Measurements from ENCODE around the gene NEURL3. TPM values are rescaled to one million over a fixed set of nuclear protein-coding genes. Genes with fewer than 3 reads are reported as not detected.

NEURL3 gene
- total RNA-seq (ENCODE audit: low replicate concordance) = 0.08 TPM in 1 of 2 replicates, not detected in the other

GRCh38 chr2:96505231-96505889 lies at the start of gene NEURL3:
NEURL3 (minus strand) TSS chr2:96505357; CDS start chr2:96505286, 71 bp downstream.

GRCh38 chr2:96536445-96537065 lies 31.4 kb upstream of the NEURL3 start, which contains the start of gene ARID5A:
ARID5A (plus strand) TSS chr2:96536752; CDS start chr2:96536827, 75 bp downstream.

Other genes starting within 250 kb of the NEURL3 start
- gene TMEM127, start 239.4 kb downstream of the NEURL3 start, total RNA-seq (ENCODE audit: low replicate concordance) = 12.4 and 13.9 TPM in 2 replicates
- 49.0 and 70.7 TPM in 2 replicates for gene CIAO1, start 239.1 kb downstream of the NEURL3 start, total RNA-seq (ENCODE audit: low replicate concordance)
- 41.7 and 59.6 TPM in 2 replicates for gene SNRNP200, start 199.8 kb downstream of the NEURL3 start, total RNA-seq (ENCODE audit: low replicate concordance)
- 0.75 and 1.2 TPM in 2 replicates for gene ITPRIPL1, start 180.0 kb downstream of the NEURL3 start, total RNA-seq (ENCODE audit: low replicate concordance)
- 1.1 and 5.7 TPM in 2 replicates for gene NCAPH, start 169.6 kb downstream of the NEURL3 start, total RNA-seq (ENCODE audit: low replicate concordance)
- 8.3 and 8.7 TPM in 2 replicates for gene ARID5A, start 31.4 kb upstream of the NEURL3 start, total RNA-seq (ENCODE audit: low replicate concordance)
- 26.9 and 27.6 TPM in 2 replicates for gene KANSL3, start 133.0 kb upstream of the NEURL3 start, total RNA-seq (ENCODE audit: low replicate concordance)
- gene FER1L5, start 137.4 kb upstream of the NEURL3 start, total RNA-seq (ENCODE audit: low replicate concordance) = 0.30 and 0.70 TPM in 2 replicates
- 24.4 and 31.5 TPM in 2 replicates for gene LMAN2L, start 234.7 kb upstream of the NEURL3 start, total RNA-seq (ENCODE audit: low replicate concordance)

Measured in smooth muscle cell of the coronary artery (primary cell).